ENCODE measurements around the gene TGIF1.
"Not testable (repeated sequence)": the region's sequence is repeated elsewhere in the genome, so short reads cannot be mapped to it uniquely, and the experiment has no call there.

Gene TGIF1

DNA sequence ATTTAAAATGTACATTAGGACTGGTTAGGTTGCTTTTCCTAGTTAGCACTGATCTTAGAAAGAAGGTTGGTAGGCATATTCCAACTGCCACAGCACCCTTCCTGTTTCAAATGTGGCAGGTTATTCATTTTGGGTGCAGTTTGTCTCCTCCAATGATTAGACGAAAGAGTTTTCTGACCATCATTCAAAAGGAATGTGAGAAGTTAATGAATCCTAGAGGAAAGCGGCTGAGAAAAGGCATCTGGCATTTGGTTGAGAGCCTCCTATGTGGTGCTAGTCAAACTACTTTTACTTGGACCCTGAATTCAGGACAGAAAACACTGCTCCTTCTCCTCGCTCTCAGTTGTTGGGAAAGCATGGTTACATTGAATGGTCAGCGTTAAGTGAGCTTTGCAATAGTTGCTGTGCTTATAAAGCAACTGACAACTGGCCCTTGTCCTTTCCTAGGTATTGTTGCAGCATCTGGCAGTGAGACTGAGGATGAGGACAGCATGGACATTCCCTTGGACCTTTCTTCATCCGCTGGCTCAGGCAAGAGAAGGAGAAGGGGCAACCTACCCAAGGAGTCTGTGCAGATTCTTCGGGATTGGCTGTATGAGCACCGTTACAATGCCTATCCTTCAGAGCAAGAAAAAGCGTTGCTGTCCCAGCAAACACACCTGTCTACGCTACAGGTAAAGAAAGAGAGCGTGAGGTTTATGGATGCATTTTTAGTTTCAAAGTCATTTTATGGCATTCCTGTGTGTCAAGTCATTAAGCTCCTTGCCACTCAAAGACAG, 6.1 kb downstream of the TGIF1 start:
- no peak for DNase-seq (ENCODE audit: low read depth in 2 of 2)

DNA sequence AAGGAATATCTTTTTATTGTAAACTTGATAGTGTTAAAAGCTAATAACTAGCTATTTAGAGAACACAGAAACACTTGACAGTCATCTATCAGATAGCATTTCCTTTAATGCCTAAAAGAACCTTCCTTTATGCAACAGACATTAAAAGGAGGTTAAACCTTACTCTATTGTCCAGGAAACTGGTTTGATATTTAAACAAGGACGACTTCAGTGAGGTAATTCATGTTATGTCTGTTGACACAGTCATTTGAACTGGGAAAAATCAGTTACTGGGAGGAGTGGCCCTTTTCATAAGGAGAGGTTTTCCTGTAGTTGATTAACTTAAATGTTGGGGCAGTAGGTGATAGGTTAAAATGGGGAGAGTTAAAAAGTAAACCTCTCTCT, 6.7 kb downstream of the TGIF1 start:
- DNase-seq (ENCODE audit: low read depth in 2 of 2), result no peak

GRCh38 chr18:3457261-3457724, 7.3 kb downstream of the TGIF1 start:
- no peak for DNase-seq (ENCODE audit: low read depth in 2 of 2)

DNA sequence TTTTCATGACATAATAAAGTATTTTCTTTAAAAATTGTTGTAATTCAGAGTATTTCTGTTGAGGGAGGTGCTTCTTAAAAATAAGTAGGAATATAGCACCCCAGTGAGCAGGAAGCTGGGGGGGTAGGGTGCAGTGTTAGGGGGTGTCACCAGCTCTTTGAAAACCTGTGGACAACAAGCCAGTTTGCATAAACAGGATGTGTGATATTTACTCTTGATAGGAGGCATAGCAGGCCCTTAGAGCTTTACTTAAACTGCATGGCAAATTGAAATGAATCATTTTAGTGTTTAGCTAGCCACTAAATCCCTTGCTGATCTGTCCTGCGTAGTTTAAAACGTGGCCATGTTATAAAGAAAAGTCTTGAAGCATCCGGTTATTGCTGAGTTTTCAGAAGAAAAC, 8.4 kb downstream of the TGIF1 start:
- no peak for DNase-seq (ENCODE audit: low read depth in 2 of 2)

DNA sequence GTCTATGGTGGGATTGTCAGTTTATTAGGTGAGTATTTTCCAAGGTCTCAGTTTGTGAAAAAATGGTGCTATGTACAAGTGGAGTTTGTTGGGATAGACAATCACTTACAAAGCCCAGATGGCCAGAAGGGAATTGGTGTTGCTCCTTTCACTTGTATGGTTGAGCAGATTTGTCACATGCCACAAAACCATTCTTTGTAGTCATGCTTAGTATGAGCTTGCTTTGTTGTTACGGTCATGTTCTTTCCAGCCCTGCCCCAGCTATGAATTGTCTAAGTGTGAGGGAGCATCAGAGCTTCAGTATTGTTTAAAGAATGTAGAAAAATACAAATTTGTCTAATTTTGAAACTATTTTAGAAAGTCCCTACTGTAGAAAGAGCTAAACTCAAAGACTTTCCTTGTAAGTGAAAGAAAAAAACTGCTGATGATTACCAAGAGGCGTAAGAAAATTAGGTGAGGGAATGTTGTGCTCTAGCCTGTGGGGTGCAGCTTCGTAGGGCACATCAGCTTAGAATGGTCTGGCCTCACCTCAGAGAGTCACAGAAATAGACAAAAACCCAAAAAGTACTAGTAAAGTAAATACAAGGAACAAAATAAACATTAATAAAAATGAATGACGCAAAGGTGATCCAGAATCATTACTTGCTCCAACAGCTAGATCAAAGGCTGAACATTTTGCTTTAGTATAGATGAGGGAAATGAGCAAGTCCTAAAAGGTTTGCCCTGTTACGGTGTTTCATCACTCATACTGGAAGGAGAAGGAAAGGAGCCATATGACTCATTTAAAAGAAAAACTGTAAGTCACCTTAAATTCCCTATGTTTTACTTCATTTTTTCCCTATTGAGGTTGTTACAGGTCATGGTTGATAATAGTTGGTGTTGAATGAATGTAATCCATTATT, 9.2 kb downstream of the TGIF1 start:
- DNase-seq (ENCODE audit: low read depth in 2 of 2), result no peak

- DNase-seq (ENCODE audit: low read depth in 2 of 2), result no peak
Observed at GRCh38 chr18:3460823-3461398, 10.9 kb downstream of the TGIF1 start.

DNA sequence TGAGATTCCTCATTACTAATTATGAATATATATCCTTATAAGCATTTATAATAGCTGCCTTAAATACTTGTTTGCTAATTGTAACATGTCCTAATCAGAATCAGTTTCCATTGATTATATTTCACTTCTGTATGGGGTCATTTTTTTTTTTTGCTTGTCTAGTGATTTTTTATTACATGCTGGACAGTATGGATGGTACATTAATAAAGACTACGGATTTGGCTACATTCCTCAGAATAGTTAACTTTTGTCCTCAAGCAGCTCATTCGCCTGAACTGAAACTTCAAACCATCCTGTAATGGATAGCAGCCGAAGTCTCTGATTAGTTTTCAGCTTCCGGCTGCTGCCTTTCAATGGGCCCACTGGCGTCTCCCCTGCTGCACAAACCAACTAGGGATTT, 11.7 kb downstream of the TGIF1 start:
- DNase-seq (ENCODE audit: low read depth in 2 of 2), result no peak

- no peak for DNase-seq (ENCODE audit: low read depth in 2 of 2)
Observed at GRCh38 chr18:3463051-3463450, 13.1 kb downstream of the TGIF1 start.

DNA sequence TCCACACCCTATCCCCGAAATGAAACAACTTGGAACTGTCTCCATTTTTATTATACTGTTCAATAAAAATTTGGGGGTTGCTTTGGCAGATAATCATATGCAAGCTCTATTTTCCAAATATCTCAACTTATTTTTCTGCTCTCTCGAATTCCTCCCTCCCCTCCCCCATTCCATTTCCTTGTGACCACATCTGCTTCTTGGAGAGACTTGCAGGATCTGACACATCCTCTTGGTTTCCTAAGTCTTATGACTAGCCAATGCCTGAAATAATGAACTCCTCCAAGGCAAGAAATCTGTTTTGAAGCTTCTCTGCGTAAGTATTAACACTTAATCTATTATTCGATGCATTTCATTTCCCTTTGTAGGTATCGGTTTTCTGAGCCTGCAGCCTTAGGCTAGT, 16.1 kb downstream of the TGIF1 start:
- no peak for DNase-seq (ENCODE audit: low read depth in 2 of 2)

- no peak for DNase-seq (ENCODE audit: low read depth in 2 of 2)
Observed at GRCh38 chr18:3466872-3467271, 16.9 kb downstream of the TGIF1 start.

DNA sequence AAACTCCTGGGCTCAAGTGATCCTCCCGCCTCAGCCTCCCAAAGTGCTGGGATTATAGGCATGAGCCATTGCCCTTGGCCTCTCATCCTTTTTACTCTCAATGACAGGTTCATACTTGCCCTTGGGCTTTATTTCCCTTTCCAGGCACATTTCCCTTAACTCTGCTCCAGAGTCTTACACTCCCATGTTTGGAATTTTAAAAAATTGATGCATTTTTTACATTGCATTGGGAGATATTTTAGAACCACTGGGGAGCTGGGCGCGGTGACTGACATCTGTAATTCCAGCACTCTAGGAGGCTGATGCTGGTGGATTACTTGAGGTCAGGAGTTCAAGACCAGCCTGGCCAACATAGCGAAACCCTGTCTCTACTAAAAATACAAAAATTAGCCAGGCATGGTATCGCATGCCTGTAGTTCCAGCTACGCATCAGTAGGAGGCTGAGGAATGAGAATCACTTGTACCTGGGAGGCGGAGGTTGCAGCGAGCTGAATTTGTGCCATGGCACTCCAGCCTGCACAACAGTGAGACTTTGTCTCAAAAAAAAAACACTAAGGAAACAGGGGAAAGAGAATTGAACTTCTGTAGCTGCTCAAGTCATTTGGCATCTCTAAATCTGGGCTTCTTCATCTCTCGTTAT, 18.2 kb downstream of the TGIF1 start:
- DNase-seq (ENCODE audit: low read depth in 2 of 2), result no peak

DNA sequence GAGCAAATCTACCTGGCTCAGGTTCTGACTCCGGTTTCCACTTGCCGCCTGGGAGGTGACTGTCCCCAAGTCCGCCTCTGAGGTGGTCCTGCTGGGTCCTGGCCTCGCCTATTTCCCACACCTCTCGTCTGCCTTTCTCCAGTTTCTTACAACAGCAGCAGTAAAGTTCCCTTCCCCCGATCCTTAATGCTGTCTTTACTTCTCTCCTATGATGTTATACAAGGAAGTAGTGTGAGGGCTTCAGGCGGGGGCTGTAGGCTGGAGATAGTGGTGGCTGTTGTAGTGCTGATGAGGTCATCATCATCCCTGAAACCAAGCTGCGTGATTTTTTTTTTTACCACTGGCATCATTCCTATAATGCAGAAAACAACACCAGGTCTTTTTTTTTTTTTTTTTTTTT, 18.9 kb downstream of the TGIF1 start:
- no peak for DNase-seq (ENCODE audit: low read depth in 2 of 2)

GRCh38 chr18:3471141-3471648, 21.2 kb downstream of the TGIF1 start:
- DNase-seq (ENCODE audit: low read depth in 2 of 2), result no peak

GRCh38 chr18:3472121-3472520, 22.1 kb downstream of the TGIF1 start:
- DNase-seq (ENCODE audit: low read depth in 2 of 2), result not testable (repeated sequence)

- DNase-seq (ENCODE audit: low read depth in 2 of 2), result no peak
Observed at GRCh38 chr18:3472681-3473544, 22.9 kb downstream of the TGIF1 start.

DNA sequence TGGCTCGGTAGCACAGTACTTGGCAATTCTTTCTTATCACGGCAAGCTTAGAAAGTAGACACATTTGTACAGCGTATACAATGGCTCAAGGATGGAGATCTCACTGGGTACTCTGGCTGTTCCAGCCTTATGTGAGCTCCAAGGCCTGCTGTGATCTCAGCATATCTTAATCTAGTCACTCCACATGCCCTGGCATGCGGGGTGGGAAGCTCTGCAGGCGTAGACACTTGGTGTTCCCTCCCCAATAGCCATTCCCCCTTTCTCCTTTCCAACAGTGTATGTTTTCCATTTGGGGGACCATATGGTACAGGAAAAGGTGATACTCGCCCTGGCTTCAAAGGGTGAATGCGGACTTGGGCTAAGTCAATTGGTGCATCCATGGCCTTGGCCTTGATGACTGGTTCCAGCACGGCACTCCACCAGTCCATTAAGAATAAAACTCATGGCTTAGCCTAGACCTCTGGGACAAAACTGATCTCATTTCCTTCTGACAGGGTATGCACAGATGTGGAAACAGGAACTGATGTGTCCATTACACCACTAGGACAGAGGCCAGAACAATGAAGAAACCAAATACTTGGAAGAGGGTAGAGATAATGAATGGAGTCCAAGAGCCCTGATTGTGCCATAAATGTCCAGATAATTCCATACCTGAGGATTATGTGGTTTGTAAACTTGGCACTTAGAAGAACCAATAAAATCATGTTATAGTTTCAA, 28.4 kb downstream of the TGIF1 start:
- DNase-seq (ENCODE audit: low read depth in 2 of 2), result no peak

DNA sequence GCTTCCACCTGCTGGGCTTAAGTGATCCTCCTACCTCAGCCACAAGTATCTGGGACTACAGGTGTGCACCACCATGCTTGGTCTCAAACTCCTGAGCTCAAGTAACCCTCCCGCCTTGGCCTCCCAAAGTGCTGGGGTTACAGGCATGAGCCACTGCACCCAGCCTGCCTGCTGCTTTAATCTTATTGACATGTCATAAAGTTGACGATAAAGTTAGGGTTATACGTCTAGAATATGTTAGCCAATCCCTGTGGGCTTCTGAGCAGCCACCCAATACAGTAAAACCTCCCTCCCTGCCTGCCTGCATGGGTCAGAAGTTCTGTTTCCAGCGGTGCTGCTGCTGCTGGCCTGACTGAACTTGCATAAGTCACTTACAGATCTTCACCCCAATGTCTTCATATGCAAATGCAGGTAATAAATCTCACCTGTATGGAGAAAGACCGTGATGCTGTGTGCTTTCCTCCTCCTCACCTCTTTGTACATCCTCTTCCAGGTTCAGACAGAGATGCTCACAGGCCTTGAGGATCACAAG, 30.1 kb downstream of the TGIF1 start:
- DNase-seq (ENCODE audit: low read depth in 2 of 2), result no peak

- no peak for DNase-seq (ENCODE audit: low read depth in 2 of 2)
Observed at GRCh38 chr18:3480827-3481573, 31.0 kb downstream of the TGIF1 start.

- no peak for DNase-seq (ENCODE audit: low read depth in 2 of 2)
Observed at GRCh38 chr18:3481696-3482210, 31.8 kb downstream of the TGIF1 start.

Measured in stimulated activated CD4-positive, alpha-beta T cell treated with anti-CD3 and anti-CD28 coated beads, Interleukin-1b, Interleukin-23, amount 100 ng/mL, for 1 hour (primary cell).